Putamen (tissue), 1 donor: ENCODE data around the gene KIAA1143.

ENCODE experiments used
- DNase-seq: peaks from one replicate; pipeline ENCODE4 v3.0.0-alpha.2; 2016; ENCODE audit warnings: low spot score

Gene KIAA1143

GRCh38 chr3:44761424-44762169, at the start of gene KIAA1143, which contains the start of gene KIF15:
KIAA1143 (minus strand) TSS chr3:44761619; CDS start chr3:44761602, 17 bp downstream.
KIF15 (plus strand) TSS chr3:44761794; CDS start chr3:44761866, 72 bp downstream.
- peak; percentile 94 for DNase-seq

DNA sequence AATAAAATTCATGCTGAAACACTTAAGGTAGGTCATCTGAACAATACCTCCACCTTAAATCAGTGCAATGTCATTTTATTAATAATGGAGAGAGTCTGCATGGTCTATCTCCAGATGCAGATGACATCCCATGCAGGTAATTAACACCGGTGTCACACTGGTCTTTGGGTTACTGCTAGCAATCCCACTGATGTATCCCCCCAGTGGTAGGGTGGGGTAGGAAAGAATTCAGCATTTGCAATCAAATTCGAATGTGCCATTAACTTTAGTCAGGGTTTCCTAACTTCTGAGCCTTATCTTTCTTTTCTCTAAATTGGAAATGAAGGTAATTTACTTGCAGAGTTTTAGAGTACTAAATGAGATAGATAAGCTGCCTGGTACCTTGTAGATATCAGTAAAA, 44.5 kb upstream of the KIAA1143 start:
- no peak for DNase-seq

DNA sequence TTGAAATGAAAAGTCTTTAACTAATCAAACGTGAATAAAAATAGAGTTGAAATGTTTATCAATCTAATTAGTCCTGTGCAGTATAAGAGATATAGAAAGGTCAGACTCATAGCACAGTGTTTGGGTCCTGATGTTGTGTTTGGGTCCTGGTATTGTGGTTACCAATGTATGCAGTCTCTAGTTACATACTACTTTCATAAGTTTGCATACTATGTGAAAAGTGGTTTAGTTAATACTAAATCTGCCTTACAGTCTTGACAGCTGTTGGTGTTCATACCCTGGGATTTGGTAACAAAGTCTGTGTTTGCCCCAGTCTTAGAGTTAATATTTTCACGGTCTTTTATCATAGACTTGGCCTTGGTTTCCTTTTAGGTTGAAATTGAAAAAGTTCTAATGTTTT, 41.9 kb upstream of the KIAA1143 start:
- DNase-seq, result no peak

- DNase-seq, result no peak
Observed at GRCh38 chr3:44802011-44802410, 40.6 kb upstream of the KIAA1143 start.

DNA sequence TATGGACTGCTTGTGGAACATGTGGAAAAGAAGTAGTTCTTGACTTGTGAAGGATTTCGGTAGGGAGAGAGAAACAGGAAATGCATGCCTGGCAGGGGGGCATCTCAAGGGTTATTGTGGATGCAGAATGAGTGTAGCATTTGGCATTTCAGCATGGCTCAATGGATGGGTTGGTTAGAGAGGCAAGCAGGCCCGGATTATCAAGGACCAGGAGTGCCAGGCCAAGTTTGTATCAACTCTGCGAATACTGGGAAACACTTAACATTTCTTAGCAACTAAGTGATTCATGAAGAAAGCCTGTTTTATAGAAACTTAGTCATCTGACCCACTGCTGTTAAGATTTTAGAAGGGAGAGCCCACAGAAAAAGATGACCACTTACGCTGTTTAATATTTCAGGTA, 33.8 kb upstream of the KIAA1143 start:
- DNase-seq, result no peak

DNA sequence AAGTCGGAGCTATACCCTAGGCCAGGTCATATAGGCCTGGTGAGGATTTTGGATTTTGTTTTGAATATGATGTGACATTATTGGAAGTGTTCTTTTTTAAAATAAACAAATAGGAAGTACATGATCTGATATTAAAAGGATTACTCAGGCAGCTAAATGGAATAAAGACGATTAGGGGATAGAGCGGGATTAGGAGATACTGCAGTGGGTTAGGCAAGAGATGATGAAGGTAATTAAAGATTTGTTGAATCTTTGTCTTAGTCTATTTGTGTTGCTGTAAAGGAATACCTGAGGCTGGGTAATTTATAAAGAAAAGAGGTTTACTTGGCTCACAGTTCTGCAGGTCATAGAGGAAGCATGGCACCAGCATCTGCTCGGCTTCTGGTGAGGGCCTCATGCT, 21.5 kb upstream of the KIAA1143 start:
- DNase-seq, result no peak

- no peak for DNase-seq
Observed at GRCh38 chr3:44772099-44772442, 10.7 kb upstream of the KIAA1143 start.

GRCh38 chr3:44771424-44772098, 10.1 kb upstream of the KIAA1143 start:
- DNase-seq, result no peak

- no peak for DNase-seq
Observed at GRCh38 chr3:44764248-44764647, 2.8 kb upstream of the KIAA1143 start.

GRCh38 chr3:44762690-44763089, 1.3 kb upstream of the KIAA1143 start:
- no peak for DNase-seq

GRCh38 chr3:44762170-44762677, 805 bp upstream of the KIAA1143 start:
- no peak for DNase-seq

DNA sequence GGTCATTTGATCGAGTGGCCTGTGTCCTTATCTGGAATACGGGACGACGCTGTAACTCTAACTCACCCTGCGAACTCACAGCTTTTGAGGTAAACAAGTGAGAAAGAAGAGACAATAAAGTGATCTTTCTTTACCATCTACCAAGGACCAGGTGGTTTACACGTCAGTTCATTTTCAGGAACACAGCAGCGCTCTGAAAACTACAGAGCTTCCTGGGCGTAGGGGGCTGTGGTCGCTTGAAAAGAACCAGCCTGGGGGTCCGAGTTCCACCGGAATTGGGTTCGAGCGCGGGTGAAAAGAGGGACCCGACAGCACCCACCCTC, 357 bp downstream of the KIAA1143 start:
- DNase-seq, result no peak

- DNase-seq, result no peak
Observed at GRCh38 chr3:44734646-44735168, 26.7 kb downstream of the KIAA1143 start.

DNA sequence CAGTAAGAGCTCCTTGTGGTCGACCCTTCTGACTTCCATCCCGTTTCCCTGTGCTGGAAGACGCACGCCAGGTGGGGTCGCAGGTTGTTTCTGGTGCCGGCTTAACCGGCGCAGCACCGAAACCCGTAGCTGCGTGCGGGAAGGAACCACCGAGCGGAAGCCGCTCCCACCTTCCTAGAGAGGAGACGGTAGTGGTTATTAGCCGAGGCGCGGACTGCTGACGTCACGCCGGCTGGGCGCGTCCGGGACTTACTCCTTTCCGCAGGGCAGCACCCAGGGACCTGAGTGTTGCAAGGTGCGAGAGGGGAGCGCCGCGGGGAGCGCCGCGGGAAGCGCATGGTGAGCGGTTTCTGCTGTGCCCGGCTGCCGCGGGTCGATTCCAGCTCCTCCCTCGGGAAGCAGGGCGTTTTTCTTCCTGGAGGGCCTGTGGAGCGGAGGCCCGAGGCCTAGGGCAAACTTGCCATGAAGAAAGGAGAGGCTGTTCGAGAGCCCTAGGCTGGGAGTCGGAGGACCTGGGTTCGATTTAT, 32.0 kb downstream of the KIAA1143 start, which contains the start of gene ZNF501:
ZNF501 (plus strand) TSS at position 252 of the 527 bp plus-strand sequence. CDS start 4,787 bp downstream, outside the sequence.
- peak; percentile 85 for DNase-seq

DNA sequence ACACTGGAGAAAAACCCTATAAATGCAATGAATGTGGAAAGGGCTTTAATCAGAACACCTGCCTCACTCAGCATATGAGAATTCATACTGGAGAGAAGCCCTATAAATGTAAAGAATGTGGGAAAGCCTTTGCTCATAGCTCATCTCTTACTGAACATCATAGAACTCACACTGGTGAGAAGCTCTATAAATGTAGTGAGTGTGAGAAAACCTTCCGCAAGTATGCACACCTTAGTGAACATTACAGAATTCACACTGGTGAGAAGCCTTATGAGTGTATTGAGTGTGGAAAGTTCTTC, 39.4 kb downstream of the KIAA1143 start:
- DNase-seq, result no peak

DNA sequence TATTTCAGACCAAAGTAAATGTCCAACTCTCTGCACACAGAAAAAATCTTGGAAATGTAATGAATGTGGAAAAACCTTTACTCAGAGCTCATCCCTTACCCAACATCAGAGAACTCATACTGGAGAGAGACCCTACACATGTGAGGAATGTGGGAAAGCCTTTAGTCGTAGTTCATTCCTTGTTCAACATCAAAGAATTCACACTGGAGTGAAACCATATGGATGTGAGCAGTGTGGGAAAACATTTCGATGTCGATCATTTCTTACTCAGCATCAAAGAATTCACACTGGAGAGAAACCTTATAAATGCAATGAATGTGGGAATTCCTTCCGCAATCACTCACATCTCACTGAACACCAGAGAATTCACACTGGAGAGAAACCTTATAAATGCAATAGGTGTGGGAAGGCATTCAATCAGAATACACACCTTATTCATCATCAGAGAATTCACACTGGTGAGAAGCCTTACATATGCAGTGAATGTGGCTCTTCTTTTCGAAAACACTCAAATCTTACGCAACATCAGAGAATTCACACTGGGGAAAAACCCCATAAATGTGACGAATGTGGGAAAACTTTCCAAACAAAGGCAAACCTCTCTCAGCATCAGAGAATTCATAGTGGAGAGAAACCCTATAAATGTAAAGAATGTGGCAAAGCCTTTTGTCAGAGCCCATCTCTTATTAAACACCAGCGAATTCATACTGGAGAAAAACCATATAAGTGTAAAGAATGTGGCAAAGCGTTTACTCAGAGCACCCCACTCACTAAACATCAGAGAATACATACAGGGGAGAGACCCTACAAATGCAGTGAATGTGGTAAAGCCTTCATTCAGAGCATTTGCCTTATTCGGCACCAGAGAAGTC, 40.0 kb downstream of the KIAA1143 start:
- DNase-seq, result no peak

DNA sequence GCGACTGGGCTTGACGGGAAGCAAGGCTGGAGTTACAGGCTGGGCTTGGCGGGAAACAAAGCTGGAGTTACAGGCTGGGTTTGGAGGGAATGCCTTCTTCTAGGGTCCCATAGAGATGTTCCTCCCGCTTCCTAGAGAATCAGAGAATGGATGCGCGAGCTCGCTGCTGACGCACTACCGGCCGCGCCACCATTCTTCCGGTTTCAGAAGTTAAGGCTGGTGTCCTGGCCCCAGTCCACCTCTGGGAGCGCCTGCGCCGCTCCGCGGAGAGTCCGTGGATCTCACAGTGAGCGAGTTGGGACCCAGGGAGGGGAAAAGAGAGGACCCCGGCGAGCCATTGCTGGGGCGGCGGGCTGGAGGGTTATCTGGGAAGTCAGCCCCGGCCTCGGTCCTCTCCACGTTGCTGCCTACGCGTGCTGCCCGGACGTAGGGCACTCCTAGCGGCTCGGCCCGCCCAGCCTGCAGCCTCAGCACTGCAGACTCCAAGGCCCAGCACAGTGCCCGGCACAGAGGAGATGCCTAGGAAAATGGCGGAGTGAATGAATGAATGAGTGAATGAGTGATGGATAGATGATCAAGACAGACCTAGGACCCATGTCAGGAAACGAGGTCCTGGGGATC, 48.9 kb downstream of the KIAA1143 start, which contains the start of gene ZNF502:
ZNF502 (plus strand) TSS at position 206 of the 621 bp plus-strand sequence. CDS start 7,602 bp downstream, outside the sequence.
- DNase-seq, result peak; percentile 88
